SK-N-SH treated with all-trans-retinoic acid at 6 μM for 48 hours (cell line): ENCODE measurements around the gene DEFB113.

Source experiments
- ATAC-seq: fragments of 200-7000 bp; cut with Tn5 transposase; 3 replicates; pipeline ENCODE4 v1.9.1; 2020; ENCODE audit warnings: mild to moderate bottlenecking, moderate library complexity
- ARNTL ChIP-seq: fragments of 450-650 bp; formaldehyde crosslinking; IDR thresholded peaks from 2 replicates; pipeline ENCODE4 v1.5.0; 2020; ENCODE audit warnings: low read depth, mild to moderate bottlenecking, moderate library complexity, borderline replicate concordance
- BACH2 ChIP-seq: fragments of 250-450 bp; sonication (Bioruptor Pico); IDR thresholded peaks from 2 replicates; pipeline ENCODE4 v1.9.0; 2021; ENCODE audit warnings: mild to moderate bottlenecking, borderline replicate concordance
- CREB5 ChIP-seq: fragments of 250-450 bp; sonication (Bioruptor Pico); IDR thresholded peaks from 2 replicates; pipeline ENCODE4 v1.5.1; 2020; ENCODE audit warnings: low read depth, mild to moderate bottlenecking, moderate library complexity
- CSDC2 ChIP-seq: fragments of 250-450 bp; sonication (Bioruptor Pico); IDR thresholded peaks from 2 replicates; pipeline ENCODE4 v1.5.0; 2020; ENCODE audit warnings: mild to moderate bottlenecking, moderate library complexity
- CSRNP3 ChIP-seq: fragments of 250-450 bp; sonication (Bioruptor Pico); IDR thresholded peaks from 2 replicates; pipeline ENCODE4 v1.5.1; 2021; ENCODE audit warnings: mild to moderate bottlenecking, moderate library complexity
- ESRRG ChIP-seq: fragments of 250-450 bp; sonication (Bioruptor Pico); IDR thresholded peaks from 2 replicates; pipeline ENCODE4 v1.6.1; 2021; ENCODE audit warnings: mild to moderate bottlenecking
- ISL1 ChIP-seq: fragments of 250-450 bp; sonication (Bioruptor Pico); IDR thresholded peaks from 2 replicates; pipeline ENCODE4 v2.1.2; 2022; ENCODE audit warnings: mild to moderate bottlenecking, moderate library complexity
- PATZ1 ChIP-seq: fragments of 250-450 bp; sonication (Bioruptor Pico); IDR thresholded peaks from 2 replicates; pipeline ENCODE4 v1.8.0; 2020; ENCODE audit warnings: mild to moderate bottlenecking, moderate library complexity, borderline replicate concordance
- POU6F1 ChIP-seq: fragments of 250-450 bp; sonication (Bioruptor Pico); IDR thresholded peaks from 2 replicates; pipeline ENCODE4 v1.8.0; 2021; ENCODE audit warnings: low read depth, mild to moderate bottlenecking, moderate library complexity, borderline replicate concordance
- PPARA ChIP-seq: fragments of 250-450 bp; sonication (Bioruptor Pico); IDR thresholded peaks from 2 replicates; pipeline ENCODE4 v1.5.0; 2020; ENCODE audit warnings: mild to moderate bottlenecking, borderline replicate concordance
- RARB ChIP-seq: fragments of 250-450 bp; sonication (Bioruptor Pico); IDR thresholded peaks from 2 replicates; pipeline ENCODE4 v1.8.0; 2021; ENCODE audit warnings: mild to moderate bottlenecking, moderate library complexity
- SNAI2 ChIP-seq: fragments of 250-450 bp; sonication (Bioruptor Pico); IDR thresholded peaks from 2 replicates; pipeline ENCODE4 v1.5.0; 2020; ENCODE audit warnings: mild to moderate bottlenecking, moderate library complexity
- TCF4 ChIP-seq: fragments of 250-450 bp; sonication (Bioruptor Pico); IDR thresholded peaks from 2 replicates; pipeline ENCODE4 v1.8.0; 2021; ENCODE audit warnings: mild to moderate bottlenecking, moderate library complexity, borderline replicate concordance
- TOX ChIP-seq: fragments of 250-450 bp; sonication (Bioruptor Pico); IDR thresholded peaks from 2 replicates; pipeline ENCODE4 v1.8.0; 2021; ENCODE audit warnings: mild to moderate bottlenecking, moderate library complexity, borderline replicate concordance
- TSHZ2 ChIP-seq: fragments of 250-450 bp; sonication (Bioruptor Pico); IDR thresholded peaks from 2 replicates; pipeline ENCODE4 v1.5.0; 2020; ENCODE audit warnings: mild to moderate bottlenecking, moderate library complexity
- ZC3H10 ChIP-seq: fragments of 250-450 bp; sonication (Bioruptor Pico); IDR thresholded peaks from 2 replicates; pipeline ENCODE4 v1.5.1; 2021; ENCODE audit warnings: mild to moderate bottlenecking, moderate library complexity
- ZFP30 ChIP-seq: fragments of 450-650 bp; formaldehyde crosslinking; IDR thresholded peaks from 2 replicates; pipeline ENCODE4 v1.5.0; 2022; ENCODE audit warnings: mild to moderate bottlenecking, moderate library complexity
- ZNF565 ChIP-seq: fragments of 450-650 bp; formaldehyde crosslinking; conservative IDR thresholded peaks from 2 replicates; pipeline ENCODE4 v1.5.0; 2020; ENCODE audit warnings: low read depth, mild to moderate bottlenecking, moderate library complexity
- ZNF70 ChIP-seq: fragments of 450-650 bp; formaldehyde crosslinking; IDR thresholded peaks from 2 replicates; pipeline ENCODE4 v1.5.0; 2020; ENCODE audit warnings: mild to moderate bottlenecking, moderate library complexity

The DEFB113 gene

GRCh38 chr6:49937811-49938210 lies 31.6 kb downstream of the DEFB113 start:
- no peak for ATAC-seq
- TF ChIP-seq ARNTL (CRISPR knock-in tag): no peak
- TF ChIP-seq SNAI2 (CRISPR knock-in tag): no peak
- no peak for TF ChIP-seq PATZ1 (CRISPR knock-in tag)
- TF ChIP-seq PPARA: no peak
- no peak for TF ChIP-seq BACH2 (CRISPR knock-in tag)
- no peak for TF ChIP-seq ISL1 (CRISPR knock-in tag)
- TF ChIP-seq TOX (CRISPR knock-in tag): no peak
- TF ChIP-seq ZNF70 (CRISPR knock-in tag): no peak
- TF ChIP-seq TSHZ2 (CRISPR knock-in tag): no peak
- no peak for TF ChIP-seq POU6F1 (CRISPR knock-in tag)

GRCh38 chr6:49937017-49937416 lies 32.4 kb downstream of the DEFB113 start:
- no peak for TF ChIP-seq CREB5 (CRISPR knock-in tag)
- TF ChIP-seq ISL1 (CRISPR knock-in tag): no peak
- TF ChIP-seq RARB (CRISPR knock-in tag): no peak
- no peak for TF ChIP-seq TSHZ2 (CRISPR knock-in tag)
- TF ChIP-seq BACH2 (CRISPR knock-in tag): no peak
- no peak for TF ChIP-seq CSRNP3 (CRISPR knock-in tag)
- no peak for TF ChIP-seq TCF4 (CRISPR knock-in tag)
- no peak for TF ChIP-seq PPARA
- TF ChIP-seq ZFP30 (CRISPR knock-in tag): no peak
- no peak for TF ChIP-seq ESRRG
- no peak for TF ChIP-seq PATZ1 (CRISPR knock-in tag)
- no peak for TF ChIP-seq ZC3H10 (CRISPR knock-in tag)
- TF ChIP-seq ZNF565 (CRISPR knock-in tag): no peak
- no peak for TF ChIP-seq SNAI2 (CRISPR knock-in tag)
- no peak for TF ChIP-seq POU6F1 (CRISPR knock-in tag)
- TF ChIP-seq CSDC2 (CRISPR knock-in tag): no peak
- no peak for TF ChIP-seq TOX (CRISPR knock-in tag)
- no peak for TF ChIP-seq ARNTL (CRISPR knock-in tag)
- TF ChIP-seq, all 23 proteins: peak for 0
- no peak for ATAC-seq
